OCI-LY1 (cell line): Measurements from ENCODE around the gene SHROOM3.

Experiments
- CTCF ChIP-seq: fragments of 200-600 bp; sonication (generic), shearing (Covaris generic); IDR thresholded peaks from 2 replicates; pipeline ENCODE4 v1.5.1; 2017; ENCODE audit warnings: mild to moderate bottlenecking, antibody characterized with exemption, low read length, moderate library complexity, mixed read lengths
- EZH2 ChIP-seq: fragments of 200-600 bp; sonication (generic), shearing (Covaris generic); IDR thresholded peaks from 2 replicates; pipeline ENCODE4 v1.8.0; 2017; ENCODE audit warnings: borderline replicate concordance, mixed run types, mild to moderate bottlenecking, antibody characterized with exemption, low read length, moderate library complexity, mixed read lengths

GRCh38 chr4:76705472-76705871 is 270.4 kb downstream of the SHROOM3 start:
- TF ChIP-seq CTCF (no peak), EZH2 (no peak)
